ENCODE results near the gene NEURL1. TPM values are rescaled to one million over a fixed set of nuclear protein-coding genes. Genes with fewer than 3 reads are reported as not detected.

Gene NEURL1
- total RNA-seq, 1 donor from 2014 or later = 3.4 TPM

- Mint-ChIP-seq H3K36me3 (ENCODE audit: low read depth) (no peaks in the 10 kb centered on the region), H3K4me3 (no peak overlapping the region), H3K27me3 (ENCODE audit: insufficient read depth) (peaks cover 10% of the 10 kb centered on the region), H3K27ac (no peak overlapping the region), H3K9me3 (no peaks in the 10 kb centered on the region), H3K4me1 (ENCODE audit: low read depth) (peaks cover 19% of the 10 kb centered on the region)
- intact Hi-C loops (cut with micrococcal nuclease) = no loop called here
- no peak for DNase-seq (ENCODE audit: low spot score)
Observed at GRCh38 chr10:103550229-103550628, 56.7 kb downstream of the NEURL1 start.

DNA sequence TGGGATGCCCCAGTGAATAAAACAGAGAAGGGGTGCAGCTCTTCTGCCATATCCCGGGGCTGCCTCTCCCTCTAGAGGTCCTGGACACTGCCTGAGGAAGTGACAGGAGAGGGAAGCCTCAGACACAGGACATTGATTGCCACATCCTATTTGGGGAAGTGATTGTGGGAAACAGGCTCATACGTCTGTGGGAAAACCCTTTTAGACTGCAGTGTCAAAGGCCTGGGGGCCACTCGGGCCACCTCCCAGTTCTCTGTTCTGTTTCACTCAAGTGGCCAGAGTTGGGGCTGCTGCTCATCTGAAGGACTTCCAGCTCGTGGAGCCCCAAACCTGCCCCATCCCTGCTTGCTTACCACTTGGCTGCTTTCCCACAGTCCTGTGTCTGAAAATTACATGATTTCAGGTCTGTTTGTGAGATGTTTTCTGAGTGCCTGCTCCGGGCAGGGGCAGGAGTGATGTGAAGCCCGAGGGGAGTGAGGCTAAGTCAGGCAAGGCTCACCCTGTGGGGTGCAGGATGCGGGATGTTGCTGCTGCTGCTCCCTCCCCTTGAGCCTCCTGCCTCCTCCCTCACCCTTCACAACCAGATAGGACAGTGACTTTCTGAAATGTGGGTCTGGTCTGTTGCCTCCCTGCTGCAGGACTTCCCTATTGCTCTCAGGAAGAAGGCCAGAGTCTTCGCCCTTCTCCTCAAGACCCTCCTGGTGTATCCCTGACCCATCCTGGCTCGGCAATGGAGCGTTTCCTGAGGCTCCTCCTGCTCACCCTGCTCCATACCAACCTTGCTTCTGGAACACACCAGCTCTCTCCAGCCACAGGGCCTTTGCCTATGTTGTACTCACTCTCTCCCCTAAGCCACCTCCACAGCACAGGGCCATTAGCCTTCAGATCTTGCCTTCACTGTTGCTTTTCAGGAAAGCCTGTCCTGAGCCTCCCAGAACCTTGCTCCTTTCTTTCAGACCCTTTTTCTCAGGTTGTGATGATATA lies 58.4 kb downstream of the NEURL1 start:
- no peaks in the 10 kb centered on the region for H3K36me3 Mint-ChIP-seq (ENCODE audit: low read depth)
- peaks cover 19% of the 10 kb centered on the region for H3K4me1 Mint-ChIP-seq (ENCODE audit: low read depth)
- no peaks in the 10 kb centered on the region for H3K9me3 Mint-ChIP-seq
- peaks cover 10% of the 10 kb centered on the region for H3K27me3 Mint-ChIP-seq (ENCODE audit: insufficient read depth)
- intact Hi-C loops (cut with micrococcal nuclease) = no loop called here
- H3K4me3 Mint-ChIP-seq = no peak overlapping the region
- no peak for DNase-seq (ENCODE audit: low spot score)
- no peak overlapping the region for H3K27ac Mint-ChIP-seq

DNA sequence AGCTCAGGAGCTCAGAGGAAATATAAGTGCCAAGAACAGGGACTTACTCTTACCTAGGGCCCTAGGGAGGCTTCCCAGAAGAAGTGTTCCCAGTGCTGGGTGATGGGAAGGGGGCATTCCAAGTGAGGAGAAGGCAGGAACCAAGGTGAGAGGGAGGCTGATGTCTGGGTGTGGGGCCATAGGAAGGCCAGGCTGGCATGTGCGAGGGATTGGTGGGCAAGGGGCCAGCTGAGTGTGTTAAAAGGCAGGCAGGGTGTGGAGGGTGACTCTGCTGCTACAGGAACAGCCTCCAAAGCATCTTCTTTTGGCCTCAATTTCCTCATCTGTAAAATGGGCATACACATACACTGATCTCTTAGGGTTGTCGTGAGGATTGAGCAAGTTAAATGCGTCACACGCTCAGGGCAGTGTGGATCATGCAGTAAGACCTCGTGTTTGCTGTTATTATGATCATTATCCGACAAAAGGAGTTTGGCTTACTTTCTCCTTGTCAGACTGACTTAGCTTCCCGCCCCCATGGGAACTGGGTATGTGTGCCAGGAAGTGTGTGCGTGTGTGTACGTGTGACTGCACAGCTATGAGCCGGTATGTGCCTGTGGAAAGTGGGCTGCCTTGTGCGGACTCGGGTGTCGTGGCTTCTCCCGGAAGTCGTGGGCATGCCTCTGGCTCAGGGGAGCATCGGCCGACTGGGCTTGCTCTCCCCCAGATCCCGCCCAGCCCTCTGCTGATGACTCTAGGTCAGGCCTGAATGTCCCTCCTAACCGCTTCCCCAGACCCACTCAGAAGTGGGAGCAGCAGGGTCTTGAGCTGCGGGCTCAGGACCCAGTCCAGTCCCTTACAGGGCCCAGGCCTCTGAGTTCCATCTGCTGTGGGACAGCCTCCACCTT lies 59.6 kb downstream of the NEURL1 start:
- Mint-ChIP-seq H3K27me3 (ENCODE audit: insufficient read depth) (peaks cover 11% of the 10 kb centered on the region), H3K27ac (no peak overlapping the region), H3K9me3 (no peaks in the 10 kb centered on the region), H3K4me3 (no peak overlapping the region), H3K4me1 (ENCODE audit: low read depth) (peaks cover 19% of the 10 kb centered on the region), H3K36me3 (ENCODE audit: low read depth) (no peaks in the 10 kb centered on the region)
- DNase-seq (ENCODE audit: low spot score) = no peak
- intact Hi-C loops (cut with micrococcal nuclease) = no loop called here

GRCh38 chr10:103553743-103554487 lies 60.4 kb downstream of the NEURL1 start:
- H3K4me1 Mint-ChIP-seq (ENCODE audit: low read depth) = peaks cover 19% of the 10 kb centered on the region
- H3K27me3 Mint-ChIP-seq (ENCODE audit: insufficient read depth) = peaks cover 16% of the 10 kb centered on the region
- intact Hi-C loops (cut with micrococcal nuclease) = loop anchor here (1.0 to 2.0 kb wide), 3 partner anchors 33 to 59 kb away; no protein-coding TSS in a partner anchor
- no peaks in the 10 kb centered on the region for H3K36me3 Mint-ChIP-seq (ENCODE audit: low read depth)
- H3K9me3 Mint-ChIP-seq = no peaks in the 10 kb centered on the region
- peak overlapping the region; percentile 40 for H3K27ac Mint-ChIP-seq
- peak; percentile 16 for DNase-seq (ENCODE audit: low spot score)
- peak overlapping the region; percentile 72 for H3K4me3 Mint-ChIP-seq

DNA sequence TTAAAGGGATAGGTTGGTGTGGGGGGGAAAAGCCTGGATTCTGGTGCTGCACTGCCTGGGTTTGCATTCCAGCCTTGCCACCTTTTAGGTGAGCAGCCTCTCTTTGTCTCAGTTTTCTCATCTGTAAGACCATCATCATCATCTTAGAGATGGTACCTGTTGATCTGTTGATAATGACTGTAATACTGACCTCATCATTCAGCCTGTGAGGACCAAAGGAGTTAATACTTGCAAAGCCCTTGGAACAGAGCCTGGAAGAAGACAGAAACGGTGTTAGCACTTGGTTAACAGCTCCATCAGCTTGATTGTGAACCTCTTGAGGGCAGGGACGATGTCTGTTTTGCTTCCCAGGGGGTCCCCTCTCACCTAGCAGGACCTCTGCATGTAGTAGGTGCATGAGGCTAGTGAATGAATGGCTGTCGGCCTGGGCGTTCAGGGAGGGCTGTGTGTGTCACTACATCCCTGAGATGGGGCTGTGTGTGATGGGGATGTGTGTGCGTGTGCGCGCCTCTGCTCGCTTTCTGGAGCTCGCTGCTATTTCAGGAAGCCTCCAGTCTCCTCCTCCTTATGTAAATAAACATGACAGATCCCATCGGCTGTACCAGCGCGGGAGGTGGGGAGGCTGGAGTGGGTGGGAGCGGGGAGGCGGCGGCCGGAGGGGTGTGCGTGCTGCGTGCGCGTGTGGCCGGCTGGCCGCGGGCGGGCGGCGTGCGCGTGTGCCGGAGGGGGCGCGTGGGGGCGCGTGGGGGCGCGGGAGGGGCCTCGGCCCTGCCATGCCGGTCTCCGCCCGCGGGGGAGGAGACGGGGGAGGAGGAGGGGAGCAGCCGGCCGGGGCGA lies 61.2 kb downstream of the NEURL1 start:
- no peaks in the 10 kb centered on the region for H3K36me3 Mint-ChIP-seq (ENCODE audit: low read depth)
- intact Hi-C loops (cut with micrococcal nuclease) = loop anchor here (1.0 to 2.0 kb wide), 3 partner anchors 32 to 60 kb away; no protein-coding TSS in a partner anchor
- peaks cover 16% of the 10 kb centered on the region for H3K27me3 Mint-ChIP-seq (ENCODE audit: insufficient read depth)
- peak overlapping the region; percentile 72 for H3K4me3 Mint-ChIP-seq
- peak; percentile 16 for DNase-seq (ENCODE audit: low spot score)
- H3K4me1 Mint-ChIP-seq (ENCODE audit: low read depth) = peaks cover 19% of the 10 kb centered on the region
- no peak overlapping the region for H3K27ac Mint-ChIP-seq
- no peaks in the 10 kb centered on the region for H3K9me3 Mint-ChIP-seq

GRCh38 chr10:103555325-103555649 lies 61.8 kb downstream of the NEURL1 start:
- Mint-ChIP-seq H3K4me3 (peak overlapping the region; percentile 24), H3K9me3 (no peaks in the 10 kb centered on the region), H3K36me3 (ENCODE audit: low read depth) (no peaks in the 10 kb centered on the region), H3K27ac (no peak overlapping the region), H3K4me1 (ENCODE audit: low read depth) (peaks cover 19% of the 10 kb centered on the region), H3K27me3 (ENCODE audit: insufficient read depth) (peaks cover 20% of the 10 kb centered on the region)
- no peak for DNase-seq (ENCODE audit: low spot score)
- intact Hi-C loops (cut with micrococcal nuclease) = loop anchor here (2.0 kb wide), 2 partner anchors 32 to 60 kb away; no protein-coding TSS in a partner anchor

- DNase-seq (ENCODE audit: low spot score) = no peak
- no peak overlapping the region for H3K27ac Mint-ChIP-seq
- no peaks in the 10 kb centered on the region for H3K9me3 Mint-ChIP-seq
- H3K4me1 Mint-ChIP-seq (ENCODE audit: low read depth) = peaks cover 19% of the 10 kb centered on the region
- intact Hi-C loops (cut with micrococcal nuclease) = loop anchor here (2.0 kb wide), 2 partner anchors 31 to 61 kb away; no protein-coding TSS in a partner anchor
- H3K36me3 Mint-ChIP-seq (ENCODE audit: low read depth) = no peaks in the 10 kb centered on the region
- peak overlapping the region; percentile 24 for H3K4me3 Mint-ChIP-seq
- peaks cover 22% of the 10 kb centered on the region for H3K27me3 Mint-ChIP-seq (ENCODE audit: insufficient read depth)
Observed at GRCh38 chr10:103555712-103556111, 62.2 kb downstream of the NEURL1 start.

GRCh38 chr10:103556383-103557007 lies 63.0 kb downstream of the NEURL1 start:
- intact Hi-C loops (cut with micrococcal nuclease) = no loop called here
- no peak overlapping the region for H3K27ac Mint-ChIP-seq
- no peaks in the 10 kb centered on the region for H3K9me3 Mint-ChIP-seq
- no peak overlapping the region for H3K4me3 Mint-ChIP-seq
- H3K4me1 Mint-ChIP-seq (ENCODE audit: low read depth) = peaks cover 19% of the 10 kb centered on the region
- H3K27me3 Mint-ChIP-seq (ENCODE audit: insufficient read depth) = peaks cover 22% of the 10 kb centered on the region
- no peaks in the 10 kb centered on the region for H3K36me3 Mint-ChIP-seq (ENCODE audit: low read depth)
- DNase-seq (ENCODE audit: low spot score) = no peak

- intact Hi-C loops (cut with micrococcal nuclease) = no loop called here
- no peaks in the 10 kb centered on the region for H3K36me3 Mint-ChIP-seq (ENCODE audit: low read depth)
- no peak overlapping the region for H3K4me3 Mint-ChIP-seq
- no peak overlapping the region for H3K27ac Mint-ChIP-seq
- H3K9me3 Mint-ChIP-seq = no peaks in the 10 kb centered on the region
- peaks cover 24% of the 10 kb centered on the region for H3K27me3 Mint-ChIP-seq (ENCODE audit: insufficient read depth)
- H3K4me1 Mint-ChIP-seq (ENCODE audit: low read depth) = peaks cover 16% of the 10 kb centered on the region
- no peak for DNase-seq (ENCODE audit: low spot score)
Observed at GRCh38 chr10:103557455-103557854, 64.0 kb downstream of the NEURL1 start.

- Mint-ChIP-seq H3K4me1 (ENCODE audit: low read depth) (peaks cover 10% of the 10 kb centered on the region), H3K36me3 (ENCODE audit: low read depth) (no peaks in the 10 kb centered on the region), H3K4me3 (no peak overlapping the region), H3K27ac (no peak overlapping the region), H3K9me3 (no peaks in the 10 kb centered on the region), H3K27me3 (ENCODE audit: insufficient read depth) (peaks cover 22% of the 10 kb centered on the region)
- DNase-seq (ENCODE audit: low spot score) = no peak
- intact Hi-C loops (cut with micrococcal nuclease) = no loop called here
Observed at GRCh38 chr10:103558911-103559310, 65.4 kb downstream of the NEURL1 start.

- Mint-ChIP-seq H3K4me1 (ENCODE audit: low read depth) (peaks cover 2% of the 10 kb centered on the region), H3K4me3 (no peak overlapping the region), H3K27ac (no peak overlapping the region), H3K9me3 (no peaks in the 10 kb centered on the region), H3K36me3 (ENCODE audit: low read depth) (no peaks in the 10 kb centered on the region), H3K27me3 (ENCODE audit: insufficient read depth) (peaks cover 16% of the 10 kb centered on the region)
- intact Hi-C loops (cut with micrococcal nuclease) = loop anchor here (10.0 kb wide), 1 partner anchor 145 kb away; no protein-coding TSS in a partner anchor
- no peak for DNase-seq (ENCODE audit: low spot score)
Observed at GRCh38 chr10:103559776-103560175, 66.3 kb downstream of the NEURL1 start.
